Activated naive CD4-positive, alpha-beta T cell treated with anti-CD3 and anti-CD28 coated beads, Interleukin-2, amount 50 U/mL, for 16 hours (primary cell): ENCODE data around the gene ENC1.

ENCODE experiments used
- DNase-seq: peaks from one replicate; pipeline ENCODE4 v3.0.0-alpha.2; 2020

Gene ENC1

GRCh38 chr5:74603376-74603775 is 37.2 kb downstream of the ENC1 start:
- no peak for DNase-seq

- DNase-seq = no peak
These were observed 41.4 kb downstream of the ENC1 start for GRCh38 chr5:74599148-74599547.

- no peak for DNase-seq
These were observed 41.8 kb downstream of the ENC1 start for GRCh38 chr5:74598731-74599130.

DNA sequence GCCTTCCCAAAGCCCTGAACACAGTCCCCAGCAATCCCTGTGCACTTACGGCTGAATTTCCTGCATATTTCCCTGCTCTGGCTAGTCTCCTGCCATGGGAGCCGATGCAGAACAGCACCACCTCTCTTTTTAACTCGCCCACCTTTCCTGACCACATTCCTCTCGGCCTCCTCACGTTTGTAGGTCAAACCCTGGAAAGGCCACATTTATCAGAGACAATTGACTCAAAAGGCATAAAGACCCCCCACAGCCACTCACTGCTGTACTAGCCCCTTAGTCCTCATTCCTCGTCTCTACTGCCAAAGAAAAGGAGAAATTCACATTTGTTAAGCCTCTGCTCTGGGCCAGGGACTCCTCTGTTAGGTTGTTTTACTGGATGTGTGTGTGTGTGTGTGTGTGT is 43.6 kb downstream of the ENC1 start:
- DNase-seq = no peak

DNA sequence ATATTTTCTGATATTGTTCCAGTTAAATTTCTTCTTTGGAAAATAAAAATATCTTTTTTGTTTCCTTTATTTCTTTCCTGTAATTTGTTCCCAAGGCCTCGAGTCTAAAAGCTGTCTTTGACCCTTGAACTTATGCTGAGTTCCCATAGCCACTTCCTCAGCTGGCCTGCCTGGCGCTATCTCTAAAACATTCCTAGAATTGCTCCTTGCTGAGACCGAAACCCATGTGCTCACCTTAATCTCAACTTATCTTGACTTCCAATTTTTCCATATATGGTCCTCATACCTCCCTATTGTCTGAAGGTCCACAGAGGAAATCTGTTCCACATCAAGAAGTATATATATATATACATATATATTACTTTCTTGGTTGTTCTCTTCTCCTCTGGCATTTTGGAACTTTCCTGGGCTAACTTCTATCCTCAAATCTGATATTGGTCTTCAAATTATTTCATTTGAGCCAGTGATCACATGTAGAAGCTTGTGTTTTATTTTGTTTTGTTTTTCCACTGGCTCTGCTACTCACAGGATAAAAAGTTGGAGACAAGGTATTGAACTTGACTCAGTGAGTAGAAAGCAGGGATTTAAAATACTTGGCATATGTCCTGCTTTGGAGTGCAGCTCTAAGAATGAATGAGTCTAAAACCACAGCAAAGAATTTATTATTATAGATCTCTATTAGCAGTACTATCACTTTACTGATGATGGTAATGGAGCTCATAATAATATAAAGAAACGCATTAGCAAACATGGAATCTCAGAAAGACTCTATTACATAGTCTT is 45.2 kb downstream of the ENC1 start:
- DNase-seq = no peak

DNA sequence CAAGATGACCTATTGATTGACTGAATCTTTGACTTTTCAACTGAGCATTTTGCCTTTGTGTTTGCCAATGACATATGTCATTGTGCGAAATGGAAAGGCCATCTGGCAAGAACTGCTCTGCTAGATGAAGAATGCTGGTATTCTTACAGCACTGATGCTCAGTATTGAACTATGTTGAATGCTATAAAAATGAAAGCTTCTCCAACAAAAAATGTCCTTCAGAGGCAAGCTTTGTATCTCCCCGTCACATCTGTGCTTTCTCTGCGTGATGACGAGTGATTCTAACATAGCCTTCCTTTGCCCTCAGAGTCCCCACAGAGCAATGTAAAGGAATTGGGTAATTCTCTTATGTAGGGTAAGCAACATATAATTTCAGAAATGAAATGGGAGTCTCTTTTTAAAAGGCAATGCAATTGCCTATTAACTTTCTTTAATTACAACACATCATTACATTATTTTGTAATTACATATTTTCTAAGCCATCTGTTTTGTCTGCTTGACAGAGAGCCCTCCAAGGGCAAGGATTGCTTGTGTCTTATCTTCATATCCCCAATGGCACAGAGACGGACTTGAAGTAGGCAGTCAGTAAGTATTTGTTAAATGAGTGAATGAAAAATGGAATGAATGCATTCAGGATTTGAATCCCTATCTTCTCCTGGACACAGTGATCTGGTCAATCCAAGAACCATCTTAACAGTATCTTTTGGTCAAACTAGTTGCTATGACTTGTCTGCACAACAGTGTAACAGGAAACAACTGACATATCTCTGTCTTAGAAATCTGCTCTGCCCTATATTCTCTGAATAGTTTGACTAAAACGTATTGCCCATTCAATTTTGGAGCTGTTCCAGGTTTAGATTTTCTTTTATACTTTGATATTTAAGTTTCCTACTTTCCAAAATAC is 46.1 kb downstream of the ENC1 start:
- DNase-seq = no peak

DNA sequence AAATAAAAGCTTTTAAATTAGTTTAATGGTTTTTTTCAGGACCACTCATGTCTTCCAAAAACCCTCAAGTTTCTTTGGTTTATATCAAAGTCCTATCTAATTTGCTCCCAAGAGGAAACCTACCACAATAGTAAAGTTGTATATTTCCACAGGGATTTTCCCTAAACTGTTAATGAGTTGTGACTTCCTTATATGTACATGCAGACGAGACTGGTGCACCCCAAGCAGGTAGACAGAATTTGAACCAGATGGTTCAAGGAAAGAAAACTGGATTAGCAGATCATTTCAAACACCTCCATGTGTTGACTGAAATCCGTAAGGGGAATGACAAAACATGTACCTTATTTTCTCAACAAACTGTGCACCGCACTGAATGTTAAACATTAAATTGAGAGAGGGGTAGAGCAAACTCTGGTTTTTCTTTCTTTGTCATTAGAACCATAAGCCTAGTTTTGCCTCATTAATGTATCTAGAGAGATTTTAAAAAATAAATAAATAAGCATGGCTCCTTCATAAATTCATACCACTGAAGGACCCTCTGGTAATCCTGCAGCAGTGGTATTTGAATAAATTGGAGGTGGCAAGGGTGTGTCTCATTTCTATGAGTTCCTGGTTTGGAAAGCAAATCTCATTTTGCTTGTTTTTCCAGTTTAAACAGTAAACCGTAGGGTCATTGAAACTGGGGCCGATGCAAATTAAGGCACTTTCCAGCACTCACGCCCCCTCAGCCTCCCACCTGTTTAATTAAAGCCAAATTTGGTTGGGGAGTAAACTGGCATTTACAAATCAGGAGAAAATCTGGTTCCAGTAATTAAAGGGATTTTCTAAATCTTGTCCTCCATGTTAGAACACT is 51.1 kb downstream of the ENC1 start:
- no peak for DNase-seq

DNA sequence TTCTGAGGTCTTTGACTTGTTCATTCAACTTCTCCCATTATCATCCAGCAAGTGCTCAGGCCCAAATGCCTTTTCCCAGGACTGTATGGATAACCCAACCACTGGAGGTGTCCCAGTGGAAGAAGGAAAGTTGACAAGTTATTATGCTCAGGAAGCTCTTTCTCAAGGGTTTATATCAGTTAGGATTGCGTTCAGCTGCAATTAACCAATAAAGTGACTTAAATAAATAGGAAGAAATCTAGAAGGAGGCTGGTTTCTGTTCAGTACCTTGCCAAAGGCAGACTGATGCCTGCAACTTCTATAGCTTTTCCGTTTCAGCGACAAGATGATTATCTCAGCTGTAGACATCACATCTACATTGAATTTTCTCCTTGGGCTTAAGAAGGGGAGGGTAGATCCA is 52.1 kb downstream of the ENC1 start:
- no peak for DNase-seq

- DNase-seq = no peak
These were observed 52.6 kb downstream of the ENC1 start for GRCh38 chr5:74587890-74588289.

- no peak for DNase-seq
These were observed 53.2 kb downstream of the ENC1 start for GRCh38 chr5:74587300-74587699.

GRCh38 chr5:74586856-74587255 is 53.7 kb downstream of the ENC1 start:
- DNase-seq = no peak

GRCh38 chr5:74582853-74583252 is 57.7 kb downstream of the ENC1 start:
- no peak for DNase-seq

GRCh38 chr5:74581988-74582365 is 58.6 kb downstream of the ENC1 start:
- no peak for DNase-seq

DNA sequence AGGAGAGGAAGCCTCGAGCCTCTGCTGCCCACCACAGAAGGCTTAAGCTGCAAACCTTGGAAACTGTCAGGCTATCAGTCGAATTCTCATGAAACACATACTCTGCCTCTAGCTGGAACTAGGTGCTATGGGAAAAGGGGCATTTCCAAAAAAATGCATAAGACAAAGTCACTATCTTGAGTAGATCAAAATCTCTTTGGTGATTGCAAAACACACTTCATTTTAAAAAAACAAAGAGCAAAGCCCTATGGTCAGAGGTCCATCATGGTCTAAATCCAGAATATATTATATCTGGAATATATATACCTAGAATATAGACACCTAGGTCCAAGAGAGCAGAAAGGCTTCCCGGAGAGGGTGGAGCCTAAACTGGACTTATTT is 59.8 kb downstream of the ENC1 start:
- DNase-seq = no peak

GRCh38 chr5:74579215-74579614 is 61.3 kb downstream of the ENC1 start:
- DNase-seq = peak; percentile 44

DNA sequence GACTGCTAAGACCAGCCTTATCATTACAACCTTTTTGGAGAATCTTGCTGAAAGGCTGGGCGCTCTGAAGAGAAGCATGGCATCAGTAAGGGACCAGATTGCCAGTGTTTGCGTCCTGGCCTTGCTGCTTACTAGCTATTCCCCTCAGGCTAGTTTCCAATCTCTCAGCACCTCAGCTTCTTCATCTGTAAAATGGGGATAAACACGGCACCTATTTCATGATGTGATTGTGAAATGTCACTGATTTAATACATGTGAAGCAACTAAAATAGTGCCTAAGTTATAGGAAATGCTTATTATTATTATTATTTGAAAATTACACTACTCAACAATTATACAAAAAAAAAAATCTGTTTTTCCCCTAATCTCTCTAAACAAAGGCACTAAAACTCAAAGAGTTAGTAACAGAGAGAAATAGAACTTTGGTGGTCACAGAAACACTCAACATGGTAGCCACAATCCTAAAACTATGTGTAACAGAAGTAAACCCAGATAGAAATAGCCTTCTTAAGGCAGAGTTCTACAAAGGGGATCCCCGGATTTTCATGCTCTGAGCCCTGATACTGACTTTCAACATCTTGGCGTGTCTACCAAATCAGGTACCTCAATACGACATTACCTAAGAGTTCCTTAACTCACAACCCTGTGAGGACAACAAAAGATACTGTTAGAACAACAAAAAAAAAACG is 62.0 kb downstream of the ENC1 start:
- no peak for DNase-seq
